Hepatocyte (in vitro differentiated cells): ENCODE measurements around the gene CEP135. TPM values are rescaled to one million over a fixed set of nuclear protein-coding genes. Genes with fewer than 3 reads are reported as not detected.

Experiments used
- polyA plus RNA-seq: library from polyadenylated mRNA; unstranded; fragments of >200 nt; fragmentation: Nextera tagmentation; extraction: Ambion mirVana; gene quantifications from 2 replicates; pipeline ENCODE4 v1.2.1, GENCODE V29; 2016
- total RNA-seq: library from RNA; depleted of rRNA; stranded (reverse); fragments of >200 nt; gene quantifications from 2 replicates; pipeline ENCODE4 v1.2.3, GENCODE V29; 2014

The CEP135 gene
- total and polyA plus RNA-seq, 2 experiments from 2014 or later: 3.1 to 7.7 TPM

Other genes starting within 250 kb of the CEP135 start
- not detected in 2 replicates for gene EXOC1L, start 129.2 kb upstream of the CEP135 start, total RNA-seq
- not detected in 2 replicates for gene EXOC1L, start 129.2 kb upstream of the CEP135 start, polyA plus RNA-seq
- gene EXOC1, start 95.3 kb upstream of the CEP135 start, total RNA-seq: 28.1 and 31.4 TPM in 2 replicates
- 15.7 and 22.7 TPM in 2 replicates for gene EXOC1, start 95.3 kb upstream of the CEP135 start, polyA plus RNA-seq